H1 (cell line): Measurements from ENCODE around the gene DDX4. TPM values are rescaled to one million over a fixed set of nuclear protein-coding genes. Genes with fewer than 3 reads are reported as not detected.

Source experiments
- CTCF ChIA-PET: fragments of 300-600 bp; sonication (Branson Sonifier 250); formaldehyde crosslinking; loops from one replicate; lab custom pipeline; 2021; ENCODE audit not compliant: partially characterized antibody; lab: Charles Lee
- POLR2A ChIA-PET: fragments of 300-600 bp; sonication (Branson Sonifier 250); formaldehyde crosslinking; loops from one replicate; lab custom pipeline; 2021; ENCODE audit warnings: inconsistent platforms; ENCODE audit not compliant: partially characterized antibody; lab: Charles Lee
- DNase-seq, 2 experiments: peaks; one replicate each; pipeline versions ENCODE4 v3.0.0 to v3.0.0-alpha.2; 2010 to 2022; ENCODE audit warnings: low spot score in 2 of 2, low read depth in 1 of 2, mixed read lengths in 1 of 2
- FAIRE-seq: peaks from 2 replicates; lab custom pipeline; 2011; peaks lifted over from hg19 to GRCh38; lab: Jason Lieb, UNC
- H2AFZ ChIP-seq: 2 replicates; pipeline ENCODE4 v1.8.1; 2012; ENCODE audit warnings: low read length, inconsistent platforms
- H2AK5ac ChIP-seq: 2 replicates; pipeline ENCODE4 v1.6.1; 2013; ENCODE audit warnings: low read depth, low read length
- H2BK120ac ChIP-seq: replicated peaks from 2 replicates; pipeline ENCODE3; 2013; ENCODE audit warnings: low read depth, low read length, inconsistent platforms
- H2BK12ac ChIP-seq: 2 replicates; pipeline ENCODE4 v1.6.1; 2013; ENCODE audit warnings: low read depth, low read length
- H2BK15ac ChIP-seq: 2 replicates; pipeline ENCODE4 v1.6.1; 2013; ENCODE audit warnings: low read length
- H2BK20ac ChIP-seq: 2 replicates; pipeline ENCODE4 v1.6.1; 2013; ENCODE audit warnings: low read length
- H2BK5ac ChIP-seq: 2 replicates; pipeline ENCODE4 v1.6.1; 2013; ENCODE audit warnings: low read depth, low read length
- H3K14ac ChIP-seq: 2 replicates; pipeline ENCODE4 v1.6.1; 2013; ENCODE audit warnings: inconsistent platforms; ENCODE audit not compliant: insufficient read length
- H3K18ac ChIP-seq: 2 replicates; pipeline ENCODE4 v1.6.1; 2013; ENCODE audit warnings: low read length; ENCODE audit errors: extremely low read depth
- H3K23ac ChIP-seq: 2 replicates; pipeline ENCODE4 v1.6.1; 2013; ENCODE audit warnings: inconsistent platforms; ENCODE audit not compliant: insufficient read length
- H3K23me2 ChIP-seq: 2 replicates; pipeline ENCODE4 v1.6.1; 2013; ENCODE audit warnings: low read depth, low read length
- H3K27ac ChIP-seq: 2 replicates; pipeline ENCODE4 v1.6.1; 2011; ENCODE audit warnings: low read depth, low read length, inconsistent platforms
- H3K27me3 ChIP-seq, 4 experiments: replicated peaks in 1 of 4; 1 replicate in 1 of 4; 2 replicates in 3 of 4; pipeline versions ENCODE4 v1.6.1 to v1.8.1; 2011 to 2013; ENCODE audit warnings: low read length in 3 of 4, mild to moderate bottlenecking in 3 of 4, inconsistent platforms in 2 of 4, mixed read lengths in 2 of 4, moderate library complexity in 1 of 4; ENCODE audit not compliant: control insufficient read depth in 3 of 4, insufficient read depth in 3 of 4; ENCODE audit errors: extremely low read depth in 1 of 4
- H3K36me3 ChIP-seq, 4 experiments: 2 replicates each; pipeline versions ENCODE4 v1.6.1 to v1.8.1; 2011 to 2013; ENCODE audit warnings: mild to moderate bottlenecking in 4 of 4, low read length in 3 of 4, moderate library complexity in 2 of 4, control low read depth in 1 of 4, inconsistent platforms in 1 of 4; ENCODE audit not compliant: insufficient read depth in 4 of 4, control insufficient read depth in 2 of 4
- H3K4ac ChIP-seq: replicated peaks from 2 replicates; pipeline ENCODE3; 2013; ENCODE audit warnings: low read length, low read depth, mixed read lengths, inconsistent platforms; ENCODE audit not compliant: insufficient read length
- H3K4me1 ChIP-seq, 4 experiments: replicated peaks in 1 of 4; 1 replicate in 1 of 4; 2 replicates in 3 of 4; pipeline versions ENCODE4 v1.6.1 to v1.8.1; 2011 to 2013; ENCODE audit warnings: low read length in 3 of 4, inconsistent platforms in 2 of 4, mixed read lengths in 1 of 4; ENCODE audit not compliant: insufficient read depth in 4 of 4, control insufficient read depth in 3 of 4
- H3K4me2 ChIP-seq, 2 experiments: 2 replicates each; pipeline versions ENCODE4 v1.6.1 to v1.8.1; 2011 to 2013; ENCODE audit warnings: low read depth in 2 of 2, low read length in 2 of 2, control low read depth in 1 of 2, inconsistent platforms in 1 of 2, mild to moderate bottlenecking in 1 of 2; ENCODE audit not compliant: insufficient read depth in 1 of 2
- H3K4me3 ChIP-seq, 4 experiments: fragments of 200-600, 300-600 bp in 1 of 4; sonication (generic), shearing (Covaris generic), sonication (Bioruptor Twin) in 1 of 4; 2 replicates each; pipeline versions ENCODE4 v1.5.1 to v1.8.1; 2011 to 2016; ENCODE audit warnings: low read length in 4 of 4, low read depth in 3 of 4, control low read depth in 2 of 4, inconsistent platforms in 2 of 4, mild to moderate bottlenecking in 2 of 4, mixed read lengths in 1 of 4, moderate library complexity in 1 of 4; ENCODE audit not compliant: insufficient read depth in 2 of 4; ENCODE audit errors: extremely low read depth in 1 of 4
- H3K56ac ChIP-seq: replicated peaks from 2 replicates; pipeline ENCODE3; 2013; ENCODE audit warnings: low read depth, mild to moderate bottlenecking, mixed read lengths, low read length, inconsistent platforms; ENCODE audit not compliant: insufficient read length
- H3K79me1 ChIP-seq: 2 replicates; pipeline ENCODE4 v1.6.1; 2013; ENCODE audit warnings: low read depth, low read length, control low read depth
- H3K79me2 ChIP-seq, 2 experiments: 2 replicates each; pipeline versions ENCODE4 v1.6.1 to v1.8.1; 2012 to 2013; ENCODE audit warnings: low read length in 2 of 2, mild to moderate bottlenecking in 2 of 2, inconsistent platforms in 1 of 2; ENCODE audit not compliant: insufficient read depth in 2 of 2, control insufficient read depth in 1 of 2
- H3K9ac ChIP-seq, 4 experiments: replicated peaks in 1 of 4; 1 replicate in 1 of 4; 2 replicates in 3 of 4; pipeline versions ENCODE4 v1.6.1 to v1.8.1; 2011 to 2013; ENCODE audit warnings: low read depth in 3 of 4, low read length in 3 of 4, control low read depth in 2 of 4, mild to moderate bottlenecking in 2 of 4, moderate library complexity in 2 of 4, inconsistent platforms in 1 of 4; ENCODE audit errors: extremely low read depth in 1 of 4
- H3K9me3 ChIP-seq, 2 experiments: 2 replicates each; pipeline versions ENCODE4 v1.6.1 to v1.8.1; 2012 to 2013; ENCODE audit warnings: mild to moderate bottlenecking in 2 of 2, moderate library complexity in 2 of 2, control low read depth in 1 of 2, inconsistent platforms in 1 of 2, low read depth in 1 of 2, low read length in 1 of 2, mixed read lengths in 1 of 2; ENCODE audit not compliant: insufficient read depth in 2 of 2
- H4K20me1 ChIP-seq, 2 experiments: replicated peaks in 1 of 2; 2 replicates each; pipeline versions ENCODE3 to v1.8.1; 2011 to 2013; ENCODE audit warnings: inconsistent platforms in 2 of 2, low read length in 2 of 2, mild to moderate bottlenecking in 1 of 2; ENCODE audit not compliant: insufficient read depth in 2 of 2, control insufficient read depth in 1 of 2
- H4K5ac ChIP-seq: 2 replicates; pipeline ENCODE4 v1.6.1; 2013; ENCODE audit warnings: low read length, low read depth, mixed read lengths, inconsistent platforms; ENCODE audit not compliant: insufficient read length
- H4K8ac ChIP-seq: 2 replicates; pipeline ENCODE4 v1.8.0; 2013; ENCODE audit warnings: mild to moderate bottlenecking, moderate library complexity, low read length, inconsistent platforms; ENCODE audit not compliant: insufficient read depth; ENCODE audit errors: extremely low read depth
- H4K91ac ChIP-seq: replicated peaks from 2 replicates; pipeline ENCODE3; 2013; ENCODE audit warnings: low read length, mixed read lengths, inconsistent platforms; ENCODE audit not compliant: insufficient read length
- CTBP2 ChIP-seq: IDR thresholded peaks from 2 replicates; pipeline ENCODE4 v1.7.0; 2011; ENCODE audit warnings: borderline replicate concordance, mild to moderate bottlenecking, moderate library complexity, mixed read lengths, low read length; ENCODE audit not compliant: insufficient read depth, insufficient read length
- KDM5A ChIP-seq: fragments of 200-600 bp; IDR thresholded peaks from 2 replicates; pipeline ENCODE4 v1.7.1; 2012; ENCODE audit warnings: mild to moderate bottlenecking, low read length, inconsistent platforms, mixed read lengths
- RNF2 ChIP-seq: fragments of 200-900, 300-1000 bp; sonication (generic); IDR thresholded peaks from 2 replicates; pipeline ENCODE4 v1.7.1; 2016; ENCODE audit warnings: borderline replicate concordance, low read depth, mild to moderate bottlenecking, antibody characterized with exemption, low read length; ENCODE audit not compliant: poor library complexity, severe bottlenecking; ENCODE audit errors: missing control alignments
- SIN3A ChIP-seq, 2 experiments: IDR thresholded peaks in 1 of 2; conservative IDR thresholded peaks in 1 of 2; 2 replicates each; pipeline ENCODE4 v1.6.1; 2011 to 2012; ENCODE audit warnings: low read length in 2 of 2, improper control_type of control experiment in 1 of 2, low read depth in 1 of 2, mild to moderate bottlenecking in 1 of 2
- SP2 ChIP-seq: IDR thresholded peaks from 2 replicates; pipeline ENCODE4 v1.6.1; 2012; ENCODE audit warnings: mild to moderate bottlenecking, low read length, inconsistent platforms
- SRF ChIP-seq: IDR thresholded peaks from 2 replicates; pipeline ENCODE4 v1.6.1; 2011; ENCODE audit warnings: mild to moderate bottlenecking, low read depth, low read length, moderate library complexity
- TBP ChIP-seq: IDR thresholded peaks from 2 replicates; pipeline ENCODE4 v1.6.1; 2011; ENCODE audit warnings: low read depth, low read length, improper control_type of control experiment
- TCF12 ChIP-seq: IDR thresholded peaks from 2 replicates; pipeline ENCODE4 v1.6.1; 2011; ENCODE audit warnings: low read depth, mild to moderate bottlenecking, low read length
- ZNF274 ChIP-seq: IDR thresholded peaks from 2 replicates; pipeline ENCODE4 v1.7.0; 2012; ENCODE audit warnings: low read length, borderline replicate concordance; ENCODE audit errors: extremely low read depth
- WGBS, 2 experiments: shearing (Covaris generic) in 1 of 2; methylation state at CpG; one replicate each; pipeline versions ENCODE4 v1.1.6 to v1.1.7; 2013 to 2015; ENCODE audit warnings: low lambda C conversion rate in 2 of 2, mixed read lengths in 2 of 2, inconsistent platforms in 1 of 2, low coverage in 1 of 2, missing lambda C conversion rate in 1 of 2; ENCODE audit not compliant: insufficient replicate concordance in 2 of 2, insufficient coverage in 1 of 2, insufficient read length in 1 of 2; ENCODE audit errors: extremely low coverage in 1 of 2, missing lambda C conversion rate in 1 of 2; 5-methylcytosine and 5-hydroxymethylcytosine counted together
- polyA plus RNA-seq, 7 experiments: library from polyadenylated mRNA; depleted of rRNA in 3 of 7; stranded (reverse) in 5 of 7; unstranded in 2 of 7; fragments of >200 nt in 5 of 7; fragments of 200-250 nt in 2 of 7; gene quantifications; 1 replicate in 5 of 7; 2 replicates in 1 of 7; 4 replicates in 1 of 7; pipeline versions ENCODE4 v1.2.1 to v1.2.3, GENCODE V29; 2011 to 2013; ENCODE audit warnings: missing spikeins in 2 of 7, mixed read lengths in 2 of 7
- total RNA-seq: library from RNA; stranded (reverse); fragmentation: NEBNext Ultra II Directional; extraction: Animal tissue kit (Norgen Biotek cat#: 25700); gene quantifications from 2 replicates; pipeline ENCODE4 v1.2.1, GENCODE V29; 2021
- TF ChIP-seq, protein P1 (sequence below): IDR thresholded peaks from 2 replicates; pipeline ENCODE4 v1.6.1; 2012; ENCODE audit warnings: low read length, inconsistent platforms

The DDX4 gene
- total and polyA plus RNA-seq, 2 of the 8 experiments (the other 6 are each of a cell fraction or from before 2014, with no cell fraction given), result 0.15 TPM; not detected in 1

DNA sequence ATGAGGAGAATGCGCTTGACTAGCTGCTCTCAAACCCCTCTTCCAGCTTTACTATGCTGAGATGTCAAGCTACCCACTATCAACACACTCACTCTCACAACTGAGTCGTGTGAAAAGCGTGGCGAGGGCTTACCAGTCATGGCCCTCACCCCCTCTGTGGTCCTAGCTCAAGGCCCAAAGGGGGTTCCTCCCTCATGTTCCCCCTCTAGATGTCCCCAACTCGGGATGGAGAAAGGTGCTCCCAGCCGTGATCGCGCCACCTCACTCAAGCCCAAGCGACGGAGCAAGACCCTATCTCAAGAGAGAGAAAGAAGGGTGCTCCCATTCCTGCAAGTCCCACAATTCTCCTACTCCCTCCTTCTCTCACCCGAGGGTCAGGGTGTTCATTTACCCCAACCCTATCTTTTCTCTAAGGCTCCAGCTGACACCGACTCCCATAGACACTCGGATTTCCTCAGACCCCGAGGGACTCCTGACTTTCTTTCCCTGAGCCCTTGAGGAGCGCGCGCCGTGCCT, 26.3 kb upstream of the DDX4 start:
- no peak overlapping the region; the same call in 1 of the 2 replicates for H2AK5ac ChIP-seq
- no peak overlapping the region for H3K18ac ChIP-seq
- DNase-seq, result no peak
- 0 out of 4 replicates have a peak, but pooled peaks cover 0 to under 1% of the 10 kb centered on the region in 2 experiments for H3K9me3 ChIP-seq
- ChIA-PET POLR2A (interaction anchor here (0.6 to 1.5 kb wide), 2 partner anchors 11 to 273 kb away, joined by 4 read pairs; no protein-coding TSS in a partner anchor), CTCF (no interaction called here)
- H2BK15ac ChIP-seq, result no peak overlapping the region
- H3K9ac ChIP-seq, result peak overlapping the region; percentile 65 to 83 (median 78)
- H3K27me3 ChIP-seq, result no peaks in the 10 kb centered on the region
- peaks cover 0 to 9% of the 10 kb centered on the region in 2 experiments; a peak in 3 of 4 replicates for H3K79me2 ChIP-seq
- no peak overlapping the region for H3K14ac ChIP-seq
- H2BK120ac ChIP-seq, result no peak overlapping the region
- no peak overlapping the region for H3K4ac ChIP-seq
- H3K4me1 ChIP-seq, result peaks cover 0 to 3% (median 0%) of the 10 kb centered on the region in 4 experiments; a peak in 2 of 7 replicates
- 0 out of 2 replicates have a peak overlapping the region, but pooled peaks have one; percentile 80 for H2AFZ ChIP-seq
- H3K4me3 ChIP-seq, result peak overlapping the region; percentile 70 to 98 (median 92)
- H4K8ac ChIP-seq, result peak overlapping the region; percentile 7; the same call in 1 of the 2 replicates
- peak overlapping the region; percentile 68 for H2BK5ac ChIP-seq
- peaks cover 9% of the 10 kb centered on the region; the same call in 1 of the 2 replicates for H3K23me2 ChIP-seq
- 0 out of 2 replicates have a peak, but pooled peaks cover 4% of the 10 kb centered on the region for H3K79me1 ChIP-seq
- peak overlapping the region; percentile 95 to 99 for H3K4me2 ChIP-seq
- no peaks in the 10 kb centered on the region for H4K20me1 ChIP-seq
- H4K5ac ChIP-seq, result no peak overlapping the region
- FAIRE-seq, result no peak
- H3K23ac ChIP-seq, result no peak overlapping the region
- peak overlapping the region; percentile 80 for H3K56ac ChIP-seq
- no peak overlapping the region for H2BK12ac ChIP-seq
- no peak overlapping the region for H2BK20ac ChIP-seq
- 19% methylated on average over 18 of the region's 18 CpGs; no CpG with 5 or more reads in 1 of the 2 experiments for WGBS, 2 experiments
- H4K91ac ChIP-seq, result no peak overlapping the region
- H3K27ac ChIP-seq, result peak overlapping the region; percentile 46; the same call in 1 of the 2 replicates
- H3K36me3 ChIP-seq, result peaks cover 0 to 16% (median 2%) of the 10 kb centered on the region in 4 experiments; a peak in 1 of 8 replicates
- no peak for TF ChIP-seq SIN3A (conservative IDR thresholded peaks at IDR 0.05 in 1 of 2, IDR thresholded peaks at IDR 0.05 in 1 of 2; ENCODE audit: low read depth in 1 of 2, low read length in 2 of 2)
- TF ChIP-seq SRF, result no peak
- no peak for TF ChIP-seq KDM5A
- TF ChIP-seq CTBP2, result no peak
- TF ChIP-seq, protein P1, sequence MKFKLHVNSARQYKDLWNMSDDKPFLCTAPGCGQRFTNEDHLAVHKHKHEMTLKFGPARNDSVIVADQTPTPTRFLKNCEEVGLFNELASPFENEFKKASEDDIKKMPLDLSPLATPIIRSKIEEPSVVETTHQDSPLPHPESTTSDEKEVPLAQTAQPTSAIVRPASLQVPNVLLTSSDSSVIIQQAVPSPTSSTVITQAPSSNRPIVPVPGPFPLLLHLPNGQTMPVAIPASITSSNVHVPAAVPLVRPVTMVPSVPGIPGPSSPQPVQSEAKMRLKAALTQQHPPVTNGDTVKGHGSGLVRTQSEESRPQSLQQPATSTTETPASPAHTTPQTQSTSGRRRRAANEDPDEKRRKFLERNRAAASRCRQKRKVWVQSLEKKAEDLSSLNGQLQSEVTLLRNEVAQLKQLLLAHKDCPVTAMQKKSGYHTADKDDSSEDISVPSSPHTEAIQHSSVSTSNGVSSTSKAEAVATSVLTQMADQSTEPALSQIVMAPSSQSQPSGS, result no peak
- TF ChIP-seq TBP, result no peak
- no peak for TF ChIP-seq RNF2
- TF ChIP-seq ZNF274, result no peak
- no peak for TF ChIP-seq TCF12
- no peak for TF ChIP-seq SP2
